CD4-positive, alpha-beta T cell (primary cell): Measurements from ENCODE around the gene KYNU. TPM values are rescaled to one million over a fixed set of nuclear protein-coding genes. Genes with fewer than 3 reads are reported as not detected.

ENCODE experiments used
- ATAC-seq: fragments of 200-7000 bp; cut with Tn5 transposase; one replicate; pipeline ENCODE4 v1.10.0; 2022; ENCODE audit warnings: mild to moderate bottlenecking; ENCODE audit not compliant: poor library complexity
- CTCF ChIA-PET: fragments of 350-600 bp; sonication (Branson Sonifier 250); formaldehyde crosslinking; loops from one replicate; lab custom pipeline; 2021; ENCODE audit warnings: antibody characterized with exemption, inconsistent platforms; lab: Charles Lee
- POLR2A ChIA-PET: fragments of 350-600 bp; sonication (Branson Sonifier 250); formaldehyde crosslinking; loops from one replicate; lab custom pipeline; 2021; ENCODE audit warnings: antibody characterized with exemption, inconsistent platforms; lab: Charles Lee
- DNase-seq, 14 experiments: peaks; one replicate each; pipeline ENCODE4 v3.0.0-alpha.2; 2013 to 2020; ENCODE audit warnings: mixed read lengths in 2 of 14
- H3K27ac ChIP-seq, 2 donors: one replicate each; pipeline versions ENCODE4 v1.5.1 to v1.7.0; 2013; ENCODE audit warnings: low read length in 2 of 2, low read depth in 1 of 2, mild to moderate bottlenecking in 1 of 2
- H3K27me3 ChIP-seq, 2 experiments: 1 replicate in 1 of 2; 2 replicates in 1 of 2; pipeline versions ENCODE4 v1.6.1 to v1.7.0; 2013; ENCODE audit warnings: low read length in 2 of 2, control low read depth in 1 of 2, mild to moderate bottlenecking in 1 of 2, moderate library complexity in 1 of 2; ENCODE audit not compliant: insufficient read depth in 2 of 2, control insufficient read depth in 1 of 2
- H3K36me3 ChIP-seq: one replicate; pipeline ENCODE4 v1.6.1; 2013; ENCODE audit warnings: low read length, control low read depth; ENCODE audit not compliant: insufficient read depth
- H3K4me1 ChIP-seq: one replicate; pipeline ENCODE4 v1.6.1; 2013; ENCODE audit warnings: low read length, control low read depth; ENCODE audit not compliant: insufficient read depth
- H3K4me3 ChIP-seq: one replicate; pipeline ENCODE4 v1.5.1; 2013; ENCODE audit warnings: mild to moderate bottlenecking, low read length, moderate library complexity
- H3K9me3 ChIP-seq, 2 experiments: 1 replicate in 1 of 2; 2 replicates in 1 of 2; pipeline versions ENCODE4 v1.6.1 to v1.7.0; 2013; ENCODE audit warnings: low read length in 2 of 2, mild to moderate bottlenecking in 2 of 2, control low read depth in 1 of 2, moderate library complexity in 1 of 2; ENCODE audit not compliant: control insufficient read depth in 1 of 2, insufficient read depth in 1 of 2
- H3K27ac Mint-ChIP-seq: one replicate; pipeline ENCODE4 v1.8.0; 2020; ENCODE audit warnings: mixed read lengths
- H3K27me3 Mint-ChIP-seq: one replicate; pipeline ENCODE4 v1.8.0; 2021; ENCODE audit warnings: mixed read lengths
- H3K36me3 Mint-ChIP-seq: one replicate; pipeline ENCODE4 v1.8.0; 2021; ENCODE audit warnings: low read depth, mixed read lengths
- H3K4me1 Mint-ChIP-seq: one replicate; pipeline ENCODE4 v1.8.0; 2021; ENCODE audit warnings: low read depth, mixed read lengths
- H3K4me3 Mint-ChIP-seq: one replicate; pipeline ENCODE4 v1.8.0; 2020; ENCODE audit warnings: mild to moderate bottlenecking, mixed read lengths
- H3K9me3 Mint-ChIP-seq: one replicate; pipeline ENCODE4 v1.8.0; 2020; ENCODE audit warnings: mixed read lengths
- intact Hi-C, 2 experiments: fragments of 100-400 bp; cut with DNase I in 1 of 2; cut with micrococcal nuclease in 1 of 2; formaldehyde crosslinking; loops; one replicate each; pipeline versions ENCODE4 v1.15.1 to v1.9.0; 2023 to 2025; cut with DNase I, micrococcal nuclease
- total RNA-seq, 174 experiments: library from RNA in 2 of 174; stranded (reverse) in 2 of 174; gene quantifications; one replicate each; pipeline ENCODE4 v1.2.3 and lab custom pipeline; 2021 to 2026
- TF ChIP-seq, protein P1 (sequence below): fragments of 200-600 bp; IDR thresholded peaks from one replicate; pipeline ENCODE4 v1.8.0; 2022; ENCODE audit warnings: antibody characterized with exemption, mild to moderate bottlenecking

KYNU gene
- total RNA-seq, 2 experiments from 2014 or later = 0.38 to 0.50 TPM

DNA sequence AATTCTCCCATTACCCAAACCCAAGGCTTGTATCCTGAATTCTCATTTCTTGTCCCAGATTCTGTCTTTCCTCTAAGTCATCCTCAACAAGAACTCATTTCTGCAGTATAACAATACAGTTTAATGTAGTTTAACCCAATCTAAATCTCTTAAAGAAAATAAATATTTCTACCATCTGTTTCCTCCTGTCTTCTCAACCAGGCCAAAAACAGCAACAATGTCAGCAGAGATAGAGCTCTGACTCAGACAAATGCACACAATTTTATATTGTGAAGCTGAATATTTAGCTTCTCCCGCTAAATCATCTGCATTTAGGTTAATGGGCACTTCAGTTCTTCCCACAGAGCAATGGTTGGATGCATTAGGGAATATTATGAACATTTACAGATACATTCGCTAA lies 35.7 kb upstream of the KYNU start:
- no peaks in the 10 kb centered on the region for H3K36me3 ChIP-seq
- DNase-seq = no peak
- H3K4me3 Mint-ChIP-seq = no peak overlapping the region
- ChIA-PET POLR2A (no interaction called here), CTCF (no interaction called here)
- intact Hi-C loops = no loop called here
- H3K27ac ChIP-seq = no peak overlapping the region
- H3K27ac Mint-ChIP-seq = no peak overlapping the region
- H3K4me3 ChIP-seq = no peak overlapping the region
- ATAC-seq = no peak
- H3K27me3 Mint-ChIP-seq = no peaks in the 10 kb centered on the region
- H3K9me3 Mint-ChIP-seq = no peaks in the 10 kb centered on the region
- no peaks in the 10 kb centered on the region for H3K4me1 ChIP-seq
- no peaks in the 10 kb centered on the region for H3K4me1 Mint-ChIP-seq
- no peaks in the 10 kb centered on the region for H3K36me3 Mint-ChIP-seq
- no peaks in the 10 kb centered on the region for H3K9me3 ChIP-seq
- TF ChIP-seq, protein P1, sequence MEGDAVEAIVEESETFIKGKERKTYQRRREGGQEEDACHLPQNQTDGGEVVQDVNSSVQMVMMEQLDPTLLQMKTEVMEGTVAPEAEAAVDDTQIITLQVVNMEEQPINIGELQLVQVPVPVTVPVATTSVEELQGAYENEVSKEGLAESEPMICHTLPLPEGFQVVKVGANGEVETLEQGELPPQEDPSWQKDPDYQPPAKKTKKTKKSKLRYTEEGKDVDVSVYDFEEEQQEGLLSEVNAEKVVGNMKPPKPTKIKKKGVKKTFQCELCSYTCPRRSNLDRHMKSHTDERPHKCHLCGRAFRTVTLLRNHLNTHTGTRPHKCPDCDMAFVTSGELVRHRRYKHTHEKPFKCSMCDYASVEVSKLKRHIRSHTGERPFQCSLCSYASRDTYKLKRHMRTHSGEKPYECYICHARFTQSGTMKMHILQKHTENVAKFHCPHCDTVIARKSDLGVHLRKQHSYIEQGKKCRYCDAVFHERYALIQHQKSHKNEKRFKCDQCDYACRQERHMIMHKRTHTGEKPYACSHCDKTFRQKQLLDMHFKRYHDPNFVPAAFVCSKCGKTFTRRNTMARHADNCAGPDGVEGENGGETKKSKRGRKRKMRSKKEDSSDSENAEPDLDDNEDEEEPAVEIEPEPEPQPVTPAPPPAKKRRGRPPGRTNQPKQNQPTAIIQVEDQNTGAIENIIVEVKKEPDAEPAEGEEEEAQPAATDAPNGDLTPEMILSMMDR = no peak
- peaks cover 0 to 3% of the 10 kb centered on the region in 2 experiments for H3K27me3 ChIP-seq

DNA sequence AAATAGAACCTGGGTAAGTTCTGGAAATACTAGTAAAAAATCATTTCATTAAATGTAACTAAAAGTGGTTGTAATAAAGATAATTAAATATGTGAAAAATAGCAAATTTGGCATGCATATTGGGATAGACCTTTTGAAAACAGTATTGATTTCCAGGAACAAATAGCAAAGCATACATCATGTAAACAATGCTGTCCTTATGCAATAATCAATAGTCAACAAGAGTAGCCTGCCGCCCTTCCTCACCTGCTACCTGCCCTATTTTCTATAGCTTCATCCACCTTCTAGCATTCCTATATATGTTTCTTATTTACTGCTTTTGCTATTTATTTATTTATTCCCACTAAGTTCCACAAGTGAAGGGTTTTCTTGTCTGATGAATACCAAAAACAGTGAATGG lies 35.1 kb upstream of the KYNU start:
- Histone ChIP-seq H3K9me3 (no peaks in the 10 kb centered on the region), H3K36me3 (no peaks in the 10 kb centered on the region), H3K27ac (no peak overlapping the region), H3K27me3 (peaks cover 0 to 3% of the 10 kb centered on the region in 2 experiments), H3K4me3 (no peak overlapping the region), H3K4me1 (no peaks in the 10 kb centered on the region)
- CTCF ChIA-PET = no interaction called here
- Mint-ChIP-seq H3K27me3 (no peaks in the 10 kb centered on the region), H3K4me3 (no peak overlapping the region), H3K9me3 (no peaks in the 10 kb centered on the region), H3K27ac (no peak overlapping the region), H3K4me1 (no peaks in the 10 kb centered on the region), H3K36me3 (no peaks in the 10 kb centered on the region)
- no peak for ATAC-seq
- POLR2A ChIA-PET = no interaction called here
- intact Hi-C loops = no loop called here
- DNase-seq = no peak
- TF ChIP-seq, protein P1 = no peak

DNA sequence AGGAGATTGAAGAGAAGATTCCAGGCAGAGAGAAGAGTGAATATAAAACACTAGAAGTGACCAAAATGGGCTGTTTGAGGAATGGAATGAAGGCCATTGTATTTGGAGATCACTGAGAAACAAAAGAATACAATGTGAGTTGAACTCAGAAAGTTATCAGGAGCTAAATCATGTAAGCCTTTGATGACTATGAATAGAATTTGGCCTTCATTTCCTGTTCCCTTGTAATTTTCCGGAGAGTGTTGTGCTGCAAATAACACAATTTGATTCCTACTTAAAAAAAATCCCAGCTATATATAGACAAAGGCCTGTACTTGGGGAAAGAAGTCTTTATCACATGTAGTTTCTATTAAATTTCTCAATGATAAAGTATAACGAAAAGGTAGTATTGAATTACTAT lies 33.7 kb upstream of the KYNU start:
- ChIA-PET POLR2A (no interaction called here), CTCF (no interaction called here)
- Histone ChIP-seq H3K4me1 (no peaks in the 10 kb centered on the region), H3K4me3 (no peak overlapping the region), H3K36me3 (no peaks in the 10 kb centered on the region), H3K9me3 (no peaks in the 10 kb centered on the region), H3K27ac (no peak overlapping the region), H3K27me3 (peaks cover 0 to 3% of the 10 kb centered on the region in 2 experiments)
- Mint-ChIP-seq H3K4me1 (no peaks in the 10 kb centered on the region), H3K4me3 (no peak overlapping the region), H3K27ac (no peak overlapping the region), H3K9me3 (no peaks in the 10 kb centered on the region), H3K27me3 (no peaks in the 10 kb centered on the region), H3K36me3 (no peaks in the 10 kb centered on the region)
- intact Hi-C loops = no loop called here
- DNase-seq (no peak), ATAC-seq (no peak)
- TF ChIP-seq, protein P1 = no peak
